Suppressor macrophage treated with lipopolysaccharide for 4 hours (primary cell): ENCODE data around the gene SNAPC4.
A peak's percentile ranks its signal among the peaks of the same experiment; 100 is the strongest.

ENCODE experiments used
- DNase-seq: peaks from one replicate; pipeline ENCODE4 v3.0.0-alpha.2; 2020

SNAPC4 gene

DNA sequence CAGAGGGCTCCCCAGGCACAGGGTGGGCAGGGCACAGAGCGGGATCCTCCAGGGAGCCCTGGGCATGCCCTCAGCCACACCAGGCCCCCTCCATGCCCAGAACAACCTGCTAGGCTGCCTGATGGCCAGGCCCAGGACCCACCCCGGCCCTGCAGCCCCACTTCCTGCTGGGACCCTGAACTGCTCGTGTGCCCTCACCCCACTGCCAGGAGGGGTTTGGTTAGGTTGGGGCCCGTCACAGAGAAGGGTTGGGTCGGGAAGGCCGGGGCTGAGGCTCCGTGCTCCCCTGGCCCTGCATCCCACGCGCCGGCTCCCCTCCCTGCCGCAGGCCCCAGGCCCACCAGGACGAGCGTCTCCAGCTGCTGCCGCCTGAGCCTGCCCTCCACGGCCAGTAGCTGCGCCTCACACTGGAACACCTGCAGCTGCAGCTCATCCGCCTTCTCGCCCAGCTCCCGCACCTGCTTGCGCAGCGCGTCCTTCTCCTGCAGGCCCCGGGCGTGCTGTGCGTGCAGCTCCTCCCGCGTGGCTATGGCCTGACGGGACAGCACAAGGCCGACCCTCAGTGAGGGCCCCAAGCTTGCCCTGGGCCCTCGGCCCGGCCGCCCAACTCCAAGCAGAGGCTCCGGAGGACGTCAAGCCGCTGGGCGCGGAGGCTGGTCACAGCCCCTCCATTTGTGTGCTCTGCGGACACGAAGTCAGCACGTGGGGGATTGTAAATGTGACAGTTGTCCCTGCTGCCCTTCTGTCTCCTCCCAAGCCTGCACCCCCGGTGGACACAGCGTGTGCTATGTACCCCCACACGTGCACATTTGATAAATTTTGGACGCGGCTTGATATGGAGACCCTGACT is 32.4 kb downstream of the SNAPC4 start:
- DNase-seq = no peak

DNA sequence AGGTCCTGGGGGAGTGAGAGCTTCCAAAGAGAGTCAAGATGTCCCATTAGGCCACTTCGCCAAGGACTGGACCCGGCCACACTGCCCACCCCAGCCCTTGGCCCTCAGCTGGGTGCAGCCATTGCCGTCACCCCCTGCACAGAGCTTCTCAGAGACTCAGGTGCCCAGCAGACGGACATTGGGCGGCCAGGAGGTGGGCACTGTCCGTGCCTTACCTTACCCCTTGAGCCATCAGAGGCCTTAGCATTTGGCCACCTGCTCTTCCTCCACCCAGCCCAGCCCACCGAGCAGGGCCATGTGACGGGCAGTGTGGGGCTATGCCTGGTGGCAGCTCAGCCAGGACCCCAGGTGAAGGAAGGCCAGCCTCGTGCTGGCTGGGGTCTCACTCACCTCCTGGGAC is 33.1 kb downstream of the SNAPC4 start:
- no peak for DNase-seq

DNA sequence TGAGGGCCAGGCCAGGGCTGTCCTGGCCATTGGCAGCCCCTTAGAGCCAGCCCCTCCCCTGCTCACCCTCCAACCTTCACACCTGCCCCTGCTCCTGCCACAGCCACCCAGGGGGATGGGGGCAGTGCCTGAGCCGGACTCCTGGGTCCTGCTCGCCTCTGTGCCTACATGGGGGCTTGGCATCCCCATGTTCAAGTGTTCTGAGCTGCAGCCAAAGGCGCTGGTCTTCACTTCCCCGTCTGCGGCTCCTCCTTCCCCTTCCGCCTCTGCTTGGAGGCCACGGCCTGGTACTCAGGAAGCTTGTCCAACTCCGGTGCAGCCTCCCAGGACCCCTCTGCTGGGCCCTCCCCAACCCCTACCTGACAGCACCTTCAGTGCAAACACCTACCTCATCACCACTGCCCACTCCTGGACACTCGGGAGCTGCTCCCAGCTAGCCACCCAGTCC is 34.2 kb downstream of the SNAPC4 start:
- DNase-seq = peak; percentile 61

DNA sequence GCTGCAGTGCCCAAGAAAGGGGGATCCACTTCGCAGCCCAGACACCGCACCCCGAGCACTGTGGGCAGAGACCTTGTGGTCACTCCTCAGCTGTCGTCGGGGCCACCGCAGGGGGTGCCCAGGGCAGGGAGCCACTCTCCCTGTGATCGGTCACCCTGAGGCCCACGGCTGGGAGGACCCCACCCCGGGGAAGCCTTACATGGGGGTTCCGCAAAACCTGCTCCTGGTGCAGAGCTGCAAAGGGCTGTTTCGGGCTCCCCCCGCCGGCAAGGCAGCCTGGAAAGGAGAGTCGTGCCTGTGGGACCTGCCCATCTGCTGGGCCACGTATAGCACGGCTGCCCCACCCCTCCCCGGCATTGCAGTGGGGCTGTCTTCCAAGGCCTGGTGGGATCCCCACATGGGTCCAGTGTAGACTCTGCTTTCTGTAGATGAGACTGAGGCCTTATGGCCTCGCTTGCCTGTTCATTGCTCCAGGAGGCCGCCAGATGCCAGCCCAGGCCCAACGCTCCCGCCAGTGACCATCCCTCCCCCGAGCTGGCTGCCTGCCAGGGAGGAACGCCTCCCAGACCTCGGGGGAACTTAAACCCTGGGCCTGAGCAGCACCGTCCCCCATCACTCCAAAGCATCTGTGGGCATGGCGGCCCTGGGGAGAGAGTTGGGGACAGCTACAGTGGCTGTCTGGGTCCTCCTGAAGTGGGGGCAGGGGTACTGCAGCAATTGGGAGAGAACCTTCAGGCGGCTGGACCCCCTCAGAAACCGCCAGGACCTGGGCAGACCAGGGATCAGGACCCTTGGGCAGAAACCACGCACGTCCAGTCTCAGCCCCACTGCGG is 34.8 kb downstream of the SNAPC4 start:
- no peak for DNase-seq

DNA sequence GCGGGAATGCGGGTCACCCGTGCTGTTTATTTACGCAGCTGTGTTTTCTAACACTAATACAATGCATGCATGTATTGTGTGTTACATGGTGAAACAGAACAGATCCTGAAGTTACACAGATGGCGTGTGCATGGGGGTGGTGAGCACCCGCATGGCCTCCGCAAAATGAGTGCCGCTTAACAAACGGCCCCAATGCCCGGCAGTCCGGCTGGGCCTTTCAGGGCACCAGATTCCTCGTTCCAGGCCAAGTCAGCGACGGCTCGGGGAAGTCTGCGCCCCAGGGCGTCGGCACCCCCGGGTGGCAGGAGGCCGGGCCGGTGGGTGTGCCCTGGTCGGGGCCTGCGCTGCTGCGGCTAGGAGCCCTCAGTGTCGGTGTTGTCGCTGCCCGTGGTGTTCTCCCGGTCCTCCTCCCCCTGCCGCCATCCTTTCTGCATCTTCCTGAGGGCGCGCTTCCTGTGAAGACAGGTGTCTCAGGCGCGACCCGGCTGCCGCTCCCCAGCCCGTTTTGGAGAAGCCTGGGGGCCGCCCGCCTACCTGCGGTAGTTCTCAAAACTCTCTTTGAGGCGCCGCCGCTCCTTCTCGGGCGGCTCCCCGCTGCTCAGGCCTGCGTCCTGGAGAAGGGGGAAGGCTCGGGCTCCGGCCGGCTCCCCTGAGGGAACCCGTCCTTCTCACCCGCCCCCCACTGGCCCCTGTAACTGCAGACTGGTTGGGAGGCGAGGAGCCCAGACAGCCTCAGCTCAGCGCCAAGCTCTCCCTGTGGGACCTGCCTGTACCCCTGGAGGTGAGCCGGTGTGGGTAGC is 35.8 kb downstream of the SNAPC4 start:
- no peak for DNase-seq

DNA sequence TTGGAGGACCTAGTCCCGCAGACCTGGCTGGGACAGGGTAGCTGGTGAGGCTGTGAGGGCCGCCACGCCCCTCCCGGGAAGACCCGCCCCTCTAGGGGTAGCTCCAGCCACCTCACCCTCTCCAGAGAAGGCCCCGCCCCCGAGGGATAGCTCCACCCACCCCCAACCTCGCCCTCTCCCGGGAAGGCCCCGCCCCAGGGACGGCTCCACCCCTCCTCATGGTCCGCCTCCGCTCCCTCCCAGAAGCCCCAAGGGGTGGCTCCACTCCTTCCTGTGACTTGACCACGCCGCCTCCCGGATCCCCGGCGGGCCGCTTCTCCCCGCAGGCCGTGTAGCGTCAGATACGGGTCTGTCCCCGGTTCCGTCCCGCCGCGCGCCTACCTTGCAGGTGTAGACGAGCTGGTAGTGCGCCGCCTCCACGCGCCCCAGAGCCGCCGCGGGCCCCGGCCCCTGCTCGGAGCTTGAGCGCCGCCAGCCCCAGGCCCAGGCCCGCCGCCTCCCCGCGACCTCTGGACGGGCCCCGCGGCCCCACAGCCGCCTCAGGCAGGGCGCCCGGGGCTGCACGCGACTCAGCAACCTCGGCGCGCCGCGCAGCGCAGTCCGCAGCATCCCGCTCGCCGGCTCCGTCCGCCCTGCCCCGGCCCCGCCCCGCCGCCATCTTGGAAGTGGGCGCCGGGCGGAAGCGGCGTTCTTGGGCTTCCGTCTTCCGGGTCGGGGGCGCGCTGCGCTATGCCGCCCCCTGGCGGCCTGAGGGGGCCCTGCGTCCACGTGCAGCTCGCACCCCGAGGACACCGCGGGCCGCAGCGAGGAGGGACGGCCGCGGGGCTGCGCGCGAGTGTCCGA is 36.6 kb downstream of the SNAPC4 start, which contains the start of gene DNLZ:
Gene DNLZ (minus strand): TSS at position 639 of the 843 bp plus-strand sequence. CDS start 30 bp downstream, at position 609.
- peak; percentile 99 for DNase-seq

DNA sequence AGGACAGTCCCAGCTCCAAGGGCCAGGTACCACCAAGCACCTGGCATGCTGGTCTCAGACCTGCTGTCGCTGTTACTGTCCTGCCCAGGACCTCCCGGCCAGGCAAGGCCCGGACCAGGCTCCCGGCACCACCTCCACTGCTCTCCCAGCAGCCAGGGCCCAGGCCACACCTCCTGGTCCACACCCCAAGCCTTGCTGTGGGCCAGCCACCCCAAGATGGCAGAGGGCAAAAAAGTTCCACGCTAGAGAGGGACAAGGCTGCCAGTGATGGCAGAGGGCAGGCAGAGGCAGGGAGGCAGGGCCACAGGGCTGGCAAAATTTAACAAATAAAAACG is 37.6 kb downstream of the SNAPC4 start:
- no peak for DNase-seq

DNA sequence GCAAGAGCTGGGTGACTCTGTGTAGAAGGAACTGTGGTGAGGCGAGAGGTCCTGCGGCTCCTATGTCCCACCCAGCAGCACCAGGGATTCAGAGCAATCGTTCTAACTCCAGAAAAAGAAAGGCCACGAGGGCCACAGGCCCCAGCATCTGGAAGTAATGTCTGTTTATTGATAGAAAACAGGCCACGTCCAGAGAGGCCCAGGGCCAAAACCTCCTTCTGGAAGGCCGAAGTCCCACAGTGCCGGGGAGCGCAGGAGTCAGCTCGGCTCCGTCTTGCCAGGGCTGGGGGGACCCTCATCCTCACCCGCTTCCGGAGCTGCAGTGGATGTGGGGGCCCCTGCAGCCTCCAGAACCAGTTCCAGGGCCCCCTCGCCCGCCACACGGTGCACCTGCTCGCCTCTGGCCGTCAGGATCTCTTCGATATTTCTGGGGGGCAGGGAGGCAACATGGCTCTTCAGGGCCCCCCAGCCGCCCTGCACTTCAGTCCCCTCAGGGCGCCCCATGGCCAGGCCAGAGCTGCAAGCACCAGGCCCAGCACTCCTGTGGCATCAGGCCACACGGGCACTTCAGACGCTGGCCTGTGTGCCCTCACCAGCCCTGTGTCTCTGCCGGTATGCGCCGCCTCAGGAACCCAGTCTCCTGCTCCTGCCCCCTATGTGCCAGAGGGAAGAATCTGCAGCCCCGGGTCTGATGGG is 38.1 kb downstream of the SNAPC4 start:
- DNase-seq = no peak

DNA sequence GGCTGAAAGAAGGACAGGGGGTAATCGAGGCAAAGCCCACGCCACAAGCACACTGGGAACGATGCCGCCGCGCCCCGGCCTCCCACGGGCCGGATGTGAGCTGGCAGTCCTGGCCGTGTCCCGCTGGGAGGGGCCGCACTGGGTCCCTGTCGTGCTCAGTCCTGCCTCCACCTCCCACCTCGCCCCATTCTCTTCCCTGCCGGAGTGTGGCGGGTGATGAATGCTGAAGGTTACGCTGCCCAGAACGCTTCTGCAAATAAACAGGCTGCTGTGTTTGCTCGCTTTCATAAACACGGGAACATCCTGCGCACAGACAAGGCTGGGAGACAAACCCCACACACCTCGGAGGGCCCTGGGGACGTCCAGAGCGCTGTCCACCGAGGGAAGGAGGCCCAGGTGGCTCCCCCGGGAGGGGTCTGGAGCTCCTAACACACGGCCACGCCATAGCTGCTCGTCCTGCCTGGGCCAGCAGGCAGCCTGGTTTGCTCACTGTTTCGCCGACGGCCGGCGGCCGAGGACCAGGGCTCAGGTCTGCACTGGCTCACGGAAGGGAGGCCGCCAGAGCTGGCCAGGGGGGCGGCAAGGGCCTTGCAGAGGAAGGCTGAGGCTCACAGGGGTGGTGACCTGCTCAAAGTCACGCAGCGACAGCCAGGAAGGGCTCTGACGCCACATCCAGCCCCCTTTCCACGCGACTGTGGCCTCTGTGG is 38.8 kb downstream of the SNAPC4 start:
- no peak for DNase-seq

DNA sequence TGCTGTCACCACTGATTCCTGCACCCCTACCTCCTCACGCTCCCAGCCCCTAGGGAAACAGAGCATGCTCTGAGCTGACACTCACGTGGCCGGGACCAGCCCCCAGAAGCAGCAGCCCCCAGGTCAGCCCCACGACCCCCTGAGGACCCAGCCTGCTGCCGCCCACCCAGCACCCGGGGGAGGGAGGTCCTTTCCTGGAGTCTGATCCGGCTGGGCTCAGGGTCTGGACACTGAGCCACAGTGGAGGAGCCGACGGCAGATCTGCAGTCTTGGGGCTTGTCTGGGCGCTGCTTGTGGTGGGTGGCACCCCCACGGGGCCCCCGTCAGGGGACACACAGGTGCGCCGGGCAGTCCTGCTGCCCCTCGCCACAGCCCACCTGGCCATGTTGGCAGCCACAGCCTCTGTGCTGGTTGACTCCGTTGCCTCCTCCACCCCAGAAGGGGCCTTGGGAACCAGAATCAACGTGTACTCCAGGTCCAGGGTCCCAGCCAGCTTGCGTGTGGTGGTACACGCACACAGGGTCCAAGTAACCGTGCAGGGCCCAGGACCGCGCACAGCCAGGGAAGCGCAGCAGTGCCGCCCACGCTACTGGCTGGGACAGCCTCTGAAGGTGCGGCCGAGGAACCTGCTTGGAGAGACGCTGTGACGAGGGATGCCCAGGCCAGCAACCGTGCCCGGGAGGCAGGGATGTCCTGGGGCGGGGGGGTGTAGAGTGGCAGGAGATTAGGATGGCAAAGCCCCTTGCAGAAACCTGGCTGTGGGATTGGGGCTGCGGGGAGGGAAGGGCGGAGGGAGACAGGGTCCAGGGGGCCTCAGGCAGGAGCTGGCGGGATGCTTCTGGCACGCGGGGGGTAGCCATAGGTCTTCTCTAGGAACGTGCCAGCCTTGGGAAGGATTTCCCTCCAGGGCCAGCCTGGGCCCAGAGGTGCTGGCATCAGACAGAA is 39.9 kb downstream of the SNAPC4 start:
- no peak for DNase-seq

DNA sequence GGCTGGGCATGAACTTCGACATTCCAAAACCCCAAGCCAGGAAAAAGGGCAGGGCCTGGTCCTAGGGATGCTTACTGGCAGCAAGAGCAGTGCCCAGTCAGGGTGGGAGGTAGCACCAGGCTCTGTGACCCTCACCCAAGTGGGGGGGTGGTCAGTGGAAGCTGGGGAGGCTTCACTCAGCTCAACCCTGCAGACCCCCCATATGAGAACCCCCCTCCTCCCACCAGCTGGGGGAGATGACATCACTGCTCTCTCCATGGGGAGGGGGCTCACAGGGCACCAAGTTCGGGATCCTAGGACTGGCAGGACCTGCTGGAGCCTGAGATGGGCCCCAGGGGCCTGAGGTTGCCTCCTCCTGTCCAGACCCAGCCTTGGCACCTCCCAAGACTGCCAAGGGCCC is 41.1 kb downstream of the SNAPC4 start:
- DNase-seq = no peak

DNA sequence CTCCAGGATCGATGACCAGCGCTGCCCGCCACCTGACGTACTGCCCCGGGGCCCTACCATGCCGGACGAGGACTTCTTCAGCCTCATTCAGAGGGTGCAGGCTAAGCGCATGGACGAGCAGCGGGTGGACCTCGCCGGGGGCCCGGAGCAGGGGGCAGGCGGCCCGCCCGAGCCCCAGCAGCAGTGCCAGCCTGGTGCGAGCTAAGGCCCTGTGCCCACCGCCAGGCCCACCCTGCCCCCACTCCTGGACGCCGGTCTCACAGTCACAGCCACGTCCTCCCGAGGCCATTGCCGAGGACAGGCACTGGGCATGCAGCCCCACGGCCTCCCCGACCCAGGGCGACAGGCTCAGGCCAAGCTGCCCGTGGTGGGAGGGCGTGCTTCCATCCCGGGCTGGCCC is 42.0 kb downstream of the SNAPC4 start:
- no peak for DNase-seq

DNA sequence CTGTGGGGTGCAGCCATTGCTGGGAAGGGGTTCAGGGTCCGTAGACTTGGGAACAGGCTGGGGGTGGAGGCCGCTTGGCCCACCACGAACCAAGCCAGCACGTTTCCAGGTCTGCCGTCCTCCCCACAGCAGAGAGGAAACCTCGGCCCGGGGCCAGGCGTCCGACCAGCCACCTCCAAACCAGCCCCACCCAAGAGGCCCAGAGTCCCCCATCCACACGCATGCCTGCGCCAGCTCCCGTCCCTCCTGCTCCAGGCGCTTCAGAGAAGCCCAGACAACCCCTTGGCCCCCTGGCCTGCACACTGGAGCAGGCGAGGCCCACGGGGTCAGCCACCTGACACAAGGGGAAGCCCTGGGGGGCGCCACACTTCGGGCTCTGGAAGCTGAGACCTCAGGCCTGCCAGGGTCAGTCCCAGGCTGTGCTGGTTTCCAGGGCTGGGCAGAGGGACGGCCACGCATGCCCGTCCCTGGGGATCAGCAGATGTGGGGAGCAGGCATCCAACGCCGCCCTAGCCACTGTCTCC is 42.7 kb downstream of the SNAPC4 start:
- DNase-seq = no peak

DNA sequence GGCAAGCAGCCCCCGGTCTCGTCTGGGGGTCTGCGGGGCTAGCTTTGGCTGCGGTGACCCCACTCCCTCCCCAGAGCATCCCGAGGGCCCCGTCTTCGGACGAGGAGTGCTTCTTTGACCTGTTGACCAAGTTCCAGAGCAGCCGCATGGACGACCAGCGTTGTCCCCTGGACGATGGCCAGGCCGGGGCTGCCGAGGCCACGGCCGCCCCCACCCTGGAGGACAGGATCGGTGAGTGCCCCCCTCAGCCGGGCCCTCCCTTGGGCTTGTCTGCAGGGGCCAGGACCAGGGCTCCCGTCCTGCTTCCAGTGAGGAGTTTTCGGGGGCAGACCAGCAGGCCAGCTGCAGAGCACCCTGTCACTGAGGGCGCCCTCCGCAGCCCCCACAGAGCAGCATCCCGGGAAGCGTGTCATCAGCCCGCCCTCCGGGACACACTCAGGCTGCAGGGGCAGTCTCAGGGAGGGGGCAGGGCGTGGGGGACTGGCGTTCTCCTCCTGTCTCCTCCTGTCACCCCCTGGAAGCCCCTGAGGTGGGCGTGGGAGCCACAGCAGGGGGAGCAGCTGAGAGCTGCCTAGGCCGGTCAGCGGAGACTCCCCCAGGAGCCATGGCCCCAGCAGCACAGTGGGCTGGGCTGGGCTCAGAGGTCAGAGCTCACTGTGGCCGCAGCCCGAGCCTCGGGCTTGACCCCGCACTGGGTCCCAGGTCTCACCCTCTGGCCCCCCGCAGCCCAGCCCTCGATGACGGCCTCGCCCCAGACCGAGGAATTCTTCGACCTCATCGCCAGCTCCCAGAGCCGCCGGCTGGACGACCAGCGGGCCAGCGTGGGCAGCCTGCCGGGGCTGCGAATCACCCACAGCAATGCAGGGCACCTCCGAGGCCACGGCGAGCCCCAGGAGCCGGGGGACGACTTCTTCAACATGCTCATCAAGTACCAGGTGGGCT is 44.1 kb downstream of the SNAPC4 start:
- no peak for DNase-seq

DNA sequence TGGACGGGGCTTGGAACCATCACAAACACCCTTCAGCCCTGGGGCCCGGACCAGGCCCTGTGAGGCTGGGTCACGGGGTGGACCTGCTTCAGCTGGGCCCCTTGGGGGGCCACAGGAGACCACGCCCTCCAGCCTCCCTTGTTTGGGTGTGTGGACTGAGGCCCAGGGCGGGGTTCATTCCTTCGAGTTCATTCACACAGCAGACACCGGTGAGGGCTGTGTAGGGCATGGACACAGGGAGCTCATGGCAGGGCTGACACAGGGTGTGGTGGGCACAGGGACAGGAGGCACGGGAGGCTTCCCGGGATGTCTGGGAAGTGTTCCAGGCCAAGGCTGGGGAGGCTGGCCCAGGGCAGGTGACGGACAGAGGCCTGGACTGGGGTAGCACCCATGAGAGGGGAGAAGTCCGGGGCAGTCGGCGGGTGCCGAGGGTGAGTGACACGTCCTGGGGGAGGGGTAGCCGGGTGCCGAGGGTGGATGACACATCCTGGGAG is 45.3 kb downstream of the SNAPC4 start:
- no peak for DNase-seq

DNA sequence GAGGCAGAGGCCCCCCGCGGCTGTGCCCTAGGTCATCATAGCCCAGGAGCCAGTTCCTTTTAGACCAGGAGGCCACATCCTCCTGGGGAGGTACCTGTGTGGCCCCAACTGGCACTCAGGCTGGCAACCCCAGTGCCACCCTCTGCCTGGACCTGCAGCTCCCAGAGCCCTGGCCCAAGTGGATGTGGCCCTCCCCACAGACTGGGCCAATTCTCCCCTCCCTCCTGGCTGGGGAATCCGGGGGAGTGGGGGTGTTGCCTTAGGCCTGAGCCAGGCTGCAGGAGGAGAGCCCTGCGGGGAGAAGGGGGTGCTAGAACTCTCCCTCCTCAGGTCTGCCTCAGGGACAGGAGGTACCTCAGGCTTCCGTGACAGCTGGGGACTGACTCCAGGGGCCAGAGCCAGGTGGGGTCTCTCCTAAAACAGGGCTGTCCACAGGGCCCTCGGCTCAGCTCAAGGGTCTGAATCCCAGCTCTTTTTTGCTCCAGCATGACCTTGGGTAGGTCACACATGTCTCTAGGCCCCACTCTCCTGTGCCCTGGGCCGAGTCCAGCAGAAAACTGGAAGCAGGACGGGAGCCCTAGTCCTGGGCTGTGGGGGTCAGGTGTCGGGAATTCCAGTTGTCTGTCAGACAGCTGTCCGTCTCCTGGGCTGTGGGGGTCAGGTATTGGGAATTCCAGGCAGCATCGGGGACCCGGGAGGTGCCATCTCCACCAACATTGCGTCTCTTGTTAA is 46.0 kb downstream of the SNAPC4 start:
- DNase-seq = no peak

DNA sequence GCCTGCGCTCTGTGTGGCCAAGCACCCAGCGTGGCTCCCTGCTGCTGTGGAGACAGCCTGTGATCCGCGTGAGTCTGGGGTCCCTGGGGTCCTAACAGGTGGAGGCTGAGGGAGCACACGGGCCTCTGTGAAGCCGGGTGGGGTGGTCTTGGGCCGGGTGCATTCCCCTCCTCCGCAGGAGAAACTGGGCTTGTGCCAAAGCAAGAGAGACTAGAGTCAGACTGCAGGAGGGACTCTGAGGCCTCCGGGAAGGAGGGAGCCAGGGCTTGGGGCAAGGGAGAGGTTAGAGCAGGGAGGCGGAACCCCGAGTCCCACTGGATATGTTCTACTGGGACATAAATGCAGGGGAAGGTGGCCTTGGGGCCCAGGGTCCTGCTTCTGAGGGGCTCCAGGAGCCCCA is 46.9 kb downstream of the SNAPC4 start:
- no peak for DNase-seq
